C4-2B (cell line): ENCODE results near the gene TMEM242.

Experiments used
- H3K27ac ChIP-seq: fragments of 450-650 bp; 2 replicates; pipeline ENCODE4 v1.5.1; 2017
- ZFX ChIP-seq: fragments of 450-650 bp; IDR thresholded peaks from 2 replicates; pipeline ENCODE4 v1.6.1; 2017
- TF ChIP-seq, protein P1 (sequence below): fragments of 450-650 bp; conservative IDR thresholded peaks from 2 replicates; pipeline ENCODE4 v1.5.1; 2017; ENCODE audit warnings: mild to moderate bottlenecking

TMEM242 gene

GRCh38 chr6:157333537-157333936 lies 10.2 kb upstream of the TMEM242 start:
- no peak overlapping the region for H3K27ac ChIP-seq
- TF ChIP-seq, protein P1, sequence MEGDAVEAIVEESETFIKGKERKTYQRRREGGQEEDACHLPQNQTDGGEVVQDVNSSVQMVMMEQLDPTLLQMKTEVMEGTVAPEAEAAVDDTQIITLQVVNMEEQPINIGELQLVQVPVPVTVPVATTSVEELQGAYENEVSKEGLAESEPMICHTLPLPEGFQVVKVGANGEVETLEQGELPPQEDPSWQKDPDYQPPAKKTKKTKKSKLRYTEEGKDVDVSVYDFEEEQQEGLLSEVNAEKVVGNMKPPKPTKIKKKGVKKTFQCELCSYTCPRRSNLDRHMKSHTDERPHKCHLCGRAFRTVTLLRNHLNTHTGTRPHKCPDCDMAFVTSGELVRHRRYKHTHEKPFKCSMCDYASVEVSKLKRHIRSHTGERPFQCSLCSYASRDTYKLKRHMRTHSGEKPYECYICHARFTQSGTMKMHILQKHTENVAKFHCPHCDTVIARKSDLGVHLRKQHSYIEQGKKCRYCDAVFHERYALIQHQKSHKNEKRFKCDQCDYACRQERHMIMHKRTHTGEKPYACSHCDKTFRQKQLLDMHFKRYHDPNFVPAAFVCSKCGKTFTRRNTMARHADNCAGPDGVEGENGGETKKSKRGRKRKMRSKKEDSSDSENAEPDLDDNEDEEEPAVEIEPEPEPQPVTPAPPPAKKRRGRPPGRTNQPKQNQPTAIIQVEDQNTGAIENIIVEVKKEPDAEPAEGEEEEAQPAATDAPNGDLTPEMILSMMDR, result no peak

DNA sequence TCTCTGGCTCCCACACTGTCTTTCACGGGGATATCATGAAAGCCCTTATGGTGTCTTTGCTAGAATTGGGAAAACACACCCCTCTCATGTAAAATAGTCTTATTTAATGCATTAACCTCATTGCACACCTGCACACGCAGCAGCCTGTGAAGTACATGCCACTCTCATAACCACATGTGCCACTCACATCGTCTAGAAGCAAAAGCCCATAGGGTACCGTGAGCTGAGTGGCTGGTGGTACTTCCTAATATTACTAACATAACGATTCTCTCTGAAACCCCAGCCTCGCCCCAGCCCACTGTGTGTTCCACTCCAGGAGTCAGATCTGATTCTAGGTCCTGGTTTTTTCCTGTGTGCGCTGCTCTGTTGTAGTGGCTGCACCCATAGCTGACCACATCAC lies 9.5 kb upstream of the TMEM242 start:
- TF ChIP-seq ZFX, result no peak
- TF ChIP-seq, protein P1, result no peak

GRCh38 chr6:157330831-157331230 lies 7.5 kb upstream of the TMEM242 start:
- TF ChIP-seq, protein P1, result no peak
- no peak for TF ChIP-seq ZFX
- H3K27ac ChIP-seq, result no peak overlapping the region

More for the DNA sequence above, 9.5 kb upstream of the TMEM242 start:
- H3K27ac ChIP-seq, result no peak overlapping the region

DNA sequence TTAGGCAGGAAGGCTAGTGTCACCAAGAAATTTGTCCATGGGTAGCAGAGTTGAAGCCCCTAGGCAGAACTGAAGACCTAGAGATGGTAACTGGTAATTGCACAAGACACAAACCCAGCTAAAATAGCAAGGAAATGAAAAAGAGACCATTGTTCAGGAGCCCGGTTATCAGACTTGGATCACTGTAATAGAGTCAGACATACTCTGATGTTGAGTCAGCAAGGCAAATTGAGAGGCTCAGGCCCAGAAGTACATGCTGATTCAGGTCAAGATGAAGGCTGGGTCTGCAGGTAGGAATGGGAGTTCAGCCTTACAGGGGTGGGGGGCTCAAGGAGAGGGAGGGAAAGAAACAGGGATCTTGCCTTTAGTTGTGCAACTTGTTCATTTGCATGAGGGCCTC lies 6.5 kb upstream of the TMEM242 start:
- H3K27ac ChIP-seq, result no peak overlapping the region

DNA sequence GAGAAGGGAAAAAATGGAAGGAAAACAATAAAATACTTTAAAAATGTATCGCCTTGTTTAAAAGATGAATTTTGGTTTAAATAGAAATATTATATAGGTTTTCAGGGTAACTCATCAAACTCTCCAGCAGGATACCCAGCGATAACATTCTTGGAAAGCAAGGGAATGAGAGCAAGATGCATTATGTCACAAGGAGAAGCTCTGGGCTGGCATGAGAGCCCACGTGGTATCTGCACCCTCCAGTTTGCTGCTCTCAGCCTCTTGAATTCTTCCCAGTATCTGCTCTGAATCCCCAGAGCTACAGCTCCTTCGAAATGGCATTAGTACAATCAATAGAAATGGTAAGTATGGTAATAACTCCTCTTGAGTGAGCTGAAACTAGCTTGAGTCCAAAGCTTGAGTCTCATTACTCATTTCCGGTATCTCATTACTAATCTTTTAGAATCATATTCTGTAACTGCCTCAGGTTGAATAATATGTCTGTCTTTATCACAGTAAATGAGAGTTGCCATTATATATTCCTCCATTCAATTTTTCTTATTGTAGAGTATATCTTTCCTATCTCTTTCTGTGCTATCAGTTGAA lies 4.9 kb upstream of the TMEM242 start:
- no peak overlapping the region for H3K27ac ChIP-seq
- TF ChIP-seq, protein P1, result no peak
- no peak for TF ChIP-seq ZFX

More for the DNA sequence above, 6.5 kb upstream of the TMEM242 start:
- TF ChIP-seq ZFX, result no peak
- TF ChIP-seq, protein P1, result no peak

DNA sequence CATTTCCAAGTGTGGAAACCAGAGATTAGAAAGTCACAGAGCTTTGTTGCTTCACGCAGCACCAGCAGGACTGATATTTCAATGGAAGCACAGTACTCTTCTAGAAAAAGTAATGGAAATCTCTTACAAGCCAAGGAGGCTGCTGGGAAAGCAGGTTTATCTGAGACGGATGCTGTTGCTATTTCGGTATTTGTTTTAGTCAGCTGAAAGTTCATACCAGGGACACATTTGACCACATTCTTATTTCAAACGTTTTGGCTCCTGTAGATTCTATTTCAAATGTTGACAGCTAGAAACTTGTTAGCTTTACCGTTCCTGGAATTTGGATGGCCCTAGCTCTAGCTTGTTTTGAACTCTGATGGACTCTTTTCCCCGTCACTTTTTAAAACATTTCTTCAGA lies 3.7 kb upstream of the TMEM242 start:
- H3K27ac ChIP-seq, result no peak overlapping the region
- TF ChIP-seq ZFX, result no peak
- TF ChIP-seq, protein P1, result no peak

DNA sequence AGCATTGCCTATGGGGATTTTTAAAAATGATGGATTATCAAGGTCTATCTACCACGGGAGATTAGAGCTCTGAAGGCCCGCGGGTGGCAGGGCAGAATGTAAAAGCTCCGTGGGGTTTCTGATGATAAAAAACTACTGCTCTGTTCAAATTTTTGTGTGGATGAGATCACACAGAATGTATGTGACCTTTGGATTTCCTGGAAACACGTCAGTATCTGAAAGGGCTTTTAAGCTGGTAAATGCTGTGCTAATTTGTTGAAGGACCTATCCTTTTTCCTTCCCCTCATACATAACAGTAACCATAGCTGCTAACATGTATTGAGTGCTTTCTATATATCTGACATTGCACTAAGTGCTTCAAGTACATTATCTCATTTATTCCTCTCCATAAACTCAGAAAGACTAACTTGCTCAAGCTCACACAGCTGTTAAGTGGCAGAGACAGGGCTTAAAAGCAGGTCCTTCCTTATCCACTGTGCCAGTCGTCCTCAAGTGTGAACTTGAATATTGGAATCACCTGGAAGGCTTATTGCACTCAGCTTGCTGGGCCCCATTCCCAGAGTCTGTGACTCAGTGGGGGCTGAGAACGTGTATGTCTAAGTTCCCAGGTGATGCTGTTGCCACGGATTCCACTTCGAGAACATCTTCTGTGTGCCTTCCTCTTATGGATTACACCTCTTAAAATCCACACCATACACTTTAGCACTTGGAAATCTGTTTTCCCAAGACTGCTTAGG lies 1.9 kb upstream of the TMEM242 start:
- H3K27ac ChIP-seq, result no peak overlapping the region
- no peak for TF ChIP-seq ZFX
- TF ChIP-seq, protein P1, result no peak
